Bronchial epithelial cell (primary cell): ENCODE results near the gene HSPA1A. TPM values are rescaled to one million over a fixed set of nuclear protein-coding genes. Genes with fewer than 3 reads are reported as not detected.
A peak's percentile ranks its signal among the peaks of the same experiment; 100 is the strongest.
"Not testable (repeated sequence)": the region's sequence is repeated elsewhere in the genome, so short reads cannot be mapped to it uniquely, and the experiment has no call there.

Source experiments
- DNase-seq: peaks from one replicate; pipeline ENCODE4 v3.0.0-alpha.2; 2010; ENCODE audit warnings: low read depth
- FAIRE-seq: peaks from 2 replicates; lab custom pipeline; 2011; peaks lifted over from hg19 to GRCh38; lab: Jason Lieb, UNC
- H3K27me3 ChIP-seq: 2 replicates; pipeline ENCODE4 v1.5.1; 2011; ENCODE audit warnings: low read length; ENCODE audit not compliant: control insufficient read depth, insufficient read depth
- H3K36me3 ChIP-seq: 2 replicates; pipeline ENCODE4 v1.5.1; 2011; ENCODE audit warnings: low read length; ENCODE audit not compliant: control insufficient read depth, insufficient read depth
- H3K4me3 ChIP-seq: 2 replicates; pipeline ENCODE4 v1.5.1; 2011; ENCODE audit warnings: mild to moderate bottlenecking, low read depth, low read length, control low read depth
- total RNA-seq: library from RNA; depleted of rRNA; stranded (reverse); fragments of >200 nt; gene quantifications from 2 replicates; pipeline ENCODE4 v1.2.1, GENCODE V29; 2014
- TF ChIP-seq, protein P1 (sequence below): IDR thresholded peaks from 2 replicates; pipeline ENCODE4 v1.5.1; 2011; ENCODE audit warnings: mild to moderate bottlenecking, moderate library complexity, low read length, control low read depth, inconsistent platforms; ENCODE audit not compliant: insufficient read depth, severe bottlenecking

The HSPA1A gene
- total RNA-seq, 1 donor from 2014 or later: 50.3 TPM

- H3K36me3 ChIP-seq: peaks cover 13% of the 10 kb centered on the region
Observed at GRCh38 chr6:31794866-31795615, 20.3 kb upstream of the HSPA1A start.

DNA sequence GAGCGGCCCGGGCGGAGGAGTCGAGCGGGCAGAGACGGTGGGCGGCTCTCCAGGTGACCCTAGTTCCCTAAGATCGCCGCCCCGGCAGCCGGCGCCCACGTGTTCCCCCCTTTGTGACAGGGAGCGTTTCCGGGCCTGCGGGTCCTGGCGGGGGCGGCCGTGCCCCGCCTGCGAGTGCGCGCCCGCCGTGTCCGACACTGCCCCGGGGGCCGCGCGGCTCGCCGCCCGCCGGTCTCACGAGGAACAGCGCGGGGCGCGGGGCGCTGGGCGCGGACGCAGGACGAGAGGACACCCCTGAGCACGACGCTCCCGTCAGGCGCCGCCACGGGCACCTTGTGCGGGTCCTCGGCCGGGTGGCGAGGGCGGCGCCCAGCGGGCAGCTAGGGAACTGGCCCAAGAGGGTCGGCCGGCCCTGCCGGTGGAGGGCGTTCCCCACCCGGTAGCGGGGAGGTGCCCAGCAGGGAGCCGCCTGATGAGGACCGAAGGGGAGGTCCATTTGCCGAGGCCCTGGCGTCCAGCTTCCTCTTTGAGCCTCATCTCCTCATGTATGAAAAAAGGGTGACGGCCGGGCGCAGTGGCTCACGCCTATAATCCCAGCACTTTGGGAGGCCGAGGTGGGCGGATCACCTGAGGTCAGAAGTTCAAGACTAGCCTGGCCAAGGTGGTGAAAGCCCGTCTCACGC, 19.6 kb upstream of the HSPA1A start, which contains the start of gene VARS1:
VARS1 (minus strand) TSS at position 137 of the 683 bp plus-strand sequence. CDS start 535 bp downstream, outside the sequence.
- Histone ChIP-seq H3K36me3 (peaks cover 13% of the 10 kb centered on the region), H3K27me3 (no peaks in the 10 kb centered on the region), H3K4me3 (peak within 1 kb of the TSS; percentile 95)
- TF ChIP-seq, protein P1, sequence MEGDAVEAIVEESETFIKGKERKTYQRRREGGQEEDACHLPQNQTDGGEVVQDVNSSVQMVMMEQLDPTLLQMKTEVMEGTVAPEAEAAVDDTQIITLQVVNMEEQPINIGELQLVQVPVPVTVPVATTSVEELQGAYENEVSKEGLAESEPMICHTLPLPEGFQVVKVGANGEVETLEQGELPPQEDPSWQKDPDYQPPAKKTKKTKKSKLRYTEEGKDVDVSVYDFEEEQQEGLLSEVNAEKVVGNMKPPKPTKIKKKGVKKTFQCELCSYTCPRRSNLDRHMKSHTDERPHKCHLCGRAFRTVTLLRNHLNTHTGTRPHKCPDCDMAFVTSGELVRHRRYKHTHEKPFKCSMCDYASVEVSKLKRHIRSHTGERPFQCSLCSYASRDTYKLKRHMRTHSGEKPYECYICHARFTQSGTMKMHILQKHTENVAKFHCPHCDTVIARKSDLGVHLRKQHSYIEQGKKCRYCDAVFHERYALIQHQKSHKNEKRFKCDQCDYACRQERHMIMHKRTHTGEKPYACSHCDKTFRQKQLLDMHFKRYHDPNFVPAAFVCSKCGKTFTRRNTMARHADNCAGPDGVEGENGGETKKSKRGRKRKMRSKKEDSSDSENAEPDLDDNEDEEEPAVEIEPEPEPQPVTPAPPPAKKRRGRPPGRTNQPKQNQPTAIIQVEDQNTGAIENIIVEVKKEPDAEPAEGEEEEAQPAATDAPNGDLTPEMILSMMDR: peak; percentile 89
- FAIRE-seq (no peak), DNase-seq (peak; percentile 77)

More at GRCh38 chr6:31794866-31795615, 20.3 kb upstream of the HSPA1A start:
- no peak for DNase-seq
- peak overlapping the region; percentile 95 for H3K4me3 ChIP-seq
- H3K27me3 ChIP-seq: no peaks in the 10 kb centered on the region
- no peak for FAIRE-seq
- TF ChIP-seq, protein P1: no peak

DNA sequence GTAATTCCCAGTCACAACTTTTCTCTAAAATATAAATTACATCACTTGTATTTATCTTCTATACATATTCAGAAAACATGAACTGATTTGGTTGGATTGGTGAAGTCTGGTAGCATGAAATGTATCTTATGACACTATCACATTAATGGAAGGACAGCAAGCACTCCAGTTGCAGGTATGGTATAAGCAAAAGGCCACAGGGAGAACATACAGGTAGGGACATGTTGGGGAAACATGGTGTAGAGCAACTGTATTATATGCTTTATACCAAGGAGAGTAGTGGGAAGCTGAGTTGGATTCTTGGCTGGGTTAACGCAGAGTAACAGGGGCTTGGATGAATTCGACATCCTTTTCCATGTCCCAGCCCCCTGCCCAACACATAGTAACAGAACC, 18.4 kb upstream of the HSPA1A start:
- DNase-seq (peak; percentile 47), FAIRE-seq (no peak)
- Histone ChIP-seq H3K27me3 (no peaks in the 10 kb centered on the region), H3K4me3 (no peak overlapping the region), H3K36me3 (peaks cover 7% of the 10 kb centered on the region)
- TF ChIP-seq, protein P1: no peak

DNA sequence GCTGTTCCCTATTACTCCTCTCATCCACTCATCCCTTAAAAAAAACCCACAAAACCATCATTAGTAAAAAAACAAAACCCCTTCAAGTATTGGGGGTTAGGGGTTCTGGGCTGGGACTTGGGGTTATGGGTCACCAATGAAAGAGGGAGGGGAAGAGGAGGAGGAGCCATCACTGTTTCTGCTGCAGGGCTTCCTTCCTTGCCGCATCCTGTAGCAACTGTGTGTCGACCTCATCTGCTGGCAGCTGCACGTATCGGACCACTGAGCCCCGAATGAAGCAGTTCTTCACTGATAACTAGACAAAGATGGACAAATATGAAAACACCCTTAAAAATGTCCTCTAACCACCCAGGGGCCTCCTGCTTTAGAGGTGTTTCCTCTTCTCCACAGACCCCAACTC, 17.8 kb upstream of the HSPA1A start:
- FAIRE-seq (no peak), DNase-seq (no peak)
- H3K36me3 ChIP-seq: peaks cover 2% of the 10 kb centered on the region
- no peaks in the 10 kb centered on the region for H3K27me3 ChIP-seq
- H3K4me3 ChIP-seq: no peak overlapping the region
- TF ChIP-seq, protein P1: no peak

GRCh38 chr6:31799781-31800180, 15.6 kb upstream of the HSPA1A start:
- DNase-seq: no peak
- no peak overlapping the region for H3K4me3 ChIP-seq
- no peaks in the 10 kb centered on the region for H3K27me3 ChIP-seq
- TF ChIP-seq, protein P1: no peak
- FAIRE-seq: no peak
- H3K36me3 ChIP-seq: no peaks in the 10 kb centered on the region

DNA sequence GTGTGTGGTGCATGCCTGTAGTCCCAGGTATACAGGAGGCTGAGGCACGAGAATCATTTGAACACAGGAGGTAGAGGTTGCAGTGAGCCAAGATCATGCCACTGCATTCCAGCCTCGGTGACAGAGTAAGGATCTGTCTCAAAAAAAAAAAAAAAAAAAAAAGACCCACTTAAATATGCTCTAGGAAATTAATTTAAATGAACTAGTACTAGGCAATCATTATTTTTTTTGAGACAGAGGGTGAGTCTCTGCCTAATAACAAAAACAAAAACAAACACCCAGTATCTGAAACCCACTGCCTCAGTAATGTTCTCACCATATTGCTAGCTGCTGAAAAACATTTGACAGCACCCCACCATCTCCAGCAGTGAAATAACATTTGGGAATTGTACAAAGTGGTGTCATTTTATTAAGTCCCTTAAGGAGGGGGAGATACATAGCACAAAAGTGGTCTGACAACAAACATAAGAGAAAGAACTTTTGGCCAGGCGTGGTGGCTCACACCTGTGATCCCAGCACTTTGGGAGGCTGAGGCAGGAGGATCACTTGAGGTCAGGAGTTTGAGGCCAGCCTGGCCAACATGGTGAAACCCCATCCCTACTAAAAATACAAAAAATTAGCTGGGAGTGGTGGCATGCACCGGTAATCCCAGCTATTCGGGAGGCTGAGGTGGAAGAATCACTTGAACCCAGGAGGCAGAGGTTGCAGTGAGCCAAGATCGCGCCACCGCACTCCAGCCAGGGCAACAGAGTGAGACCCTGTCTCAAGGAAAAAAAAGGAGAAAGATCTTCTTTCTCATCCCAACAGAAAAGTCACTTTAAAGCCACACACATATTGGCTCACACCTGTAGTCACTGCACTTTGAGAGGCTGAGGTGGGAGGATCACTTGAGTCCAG, 14.1 kb upstream of the HSPA1A start:
- not testable (repeated sequence) for DNase-seq, H3K27me3 ChIP-seq, H3K36me3 ChIP-seq, H3K4me3 ChIP-seq, FAIRE-seq
